Measurements from ENCODE around the gene NUDT14.

NUDT14 gene

DNA sequence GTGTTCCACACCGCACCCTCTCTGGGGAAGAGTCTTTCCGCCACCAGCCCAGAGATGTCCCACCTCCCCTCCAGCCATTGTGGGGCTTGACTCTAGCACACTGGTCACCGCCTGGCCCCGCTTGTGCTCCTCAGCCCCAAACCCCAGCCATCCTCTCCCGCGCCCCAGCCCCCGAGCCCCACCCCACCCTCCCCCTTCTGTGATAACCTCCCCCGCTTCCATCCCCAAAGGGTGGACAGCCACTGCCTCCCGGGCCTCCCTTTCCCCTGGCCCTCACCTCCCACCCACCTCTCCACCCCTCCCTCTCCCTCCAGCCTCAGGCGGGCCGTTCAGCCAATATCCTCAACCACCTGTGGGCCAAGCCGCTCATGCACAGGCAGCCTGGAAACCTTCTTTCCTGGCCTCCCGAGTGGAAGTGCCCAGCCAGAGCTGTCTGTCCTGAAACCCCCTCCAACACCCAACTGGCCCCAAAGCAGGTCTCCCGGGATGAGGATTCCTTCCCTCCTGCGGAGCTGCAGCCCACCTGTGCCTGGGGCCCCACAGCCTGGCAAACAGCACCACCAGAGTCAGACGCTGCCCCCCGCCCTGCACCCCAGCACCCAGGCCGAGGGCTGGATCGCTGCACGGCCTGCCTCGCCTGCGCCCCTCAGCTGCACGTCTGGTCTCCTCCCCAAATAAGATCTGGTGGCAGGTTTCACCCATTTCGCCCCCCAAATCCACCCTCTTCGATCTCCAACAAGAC lies 27.1 kb upstream of the NUDT14 start:
- TF ChIP-seq GATA3 (IDR thresholded peaks at IDR 0.05; ENCODE audit: low read depth, low read length), result no peak
- no peak for TF ChIP-seq GATA2 (IDR thresholded peaks at IDR 0.05; ENCODE audit: low read depth, low read length)

DNA sequence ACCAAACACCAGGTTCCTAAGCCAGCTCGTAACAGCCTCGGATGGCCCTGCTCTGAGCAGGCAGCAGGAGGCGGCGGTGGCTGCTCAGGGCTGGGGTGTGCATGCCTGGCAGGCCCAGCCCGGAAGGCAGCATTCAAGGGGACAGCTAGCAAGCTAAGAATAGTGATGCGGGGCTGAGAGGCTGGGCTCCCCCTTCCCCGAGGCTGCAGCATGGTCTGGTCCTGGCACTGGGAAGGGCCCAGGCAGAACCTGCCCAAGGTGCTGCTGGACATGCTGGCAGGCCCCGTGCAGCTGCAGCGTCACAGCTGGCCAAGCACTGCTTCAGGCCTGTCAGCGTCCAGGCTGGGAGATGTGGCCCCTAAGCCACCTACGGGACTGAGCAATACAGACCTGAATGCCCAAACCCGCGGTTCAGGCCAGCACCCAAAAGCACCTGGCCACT lies 26.4 kb upstream of the NUDT14 start:
- TF ChIP-seq GATA3 (IDR thresholded peaks at IDR 0.05; ENCODE audit: low read depth, low read length), result no peak
- no peak for TF ChIP-seq GATA2 (IDR thresholded peaks at IDR 0.05; ENCODE audit: low read depth, low read length)

DNA sequence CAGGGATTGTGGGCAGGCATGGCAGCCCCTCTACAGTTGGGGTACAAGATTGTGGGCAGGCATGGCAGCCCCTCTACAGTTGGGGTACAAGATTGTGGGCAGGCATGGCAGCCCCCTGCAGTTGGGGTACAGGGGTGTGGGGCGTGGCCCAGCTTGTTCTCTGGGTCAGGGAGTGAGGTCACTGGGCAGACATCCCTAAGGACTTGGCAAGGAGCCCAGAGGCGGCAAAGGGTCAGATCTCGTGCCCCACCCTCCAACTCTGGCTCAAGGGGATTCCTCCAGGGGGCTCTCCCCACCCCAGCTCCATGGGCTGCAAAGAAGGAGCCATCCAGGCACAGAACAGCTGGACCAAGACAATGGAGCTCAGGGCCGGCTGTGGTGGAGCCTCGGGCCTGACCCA lies 25.8 kb upstream of the NUDT14 start:
- TF ChIP-seq GATA3 (IDR thresholded peaks at IDR 0.05; ENCODE audit: low read depth, low read length), result no peak
- TF ChIP-seq GATA2 (IDR thresholded peaks at IDR 0.05; ENCODE audit: low read depth, low read length), result no peak

DNA sequence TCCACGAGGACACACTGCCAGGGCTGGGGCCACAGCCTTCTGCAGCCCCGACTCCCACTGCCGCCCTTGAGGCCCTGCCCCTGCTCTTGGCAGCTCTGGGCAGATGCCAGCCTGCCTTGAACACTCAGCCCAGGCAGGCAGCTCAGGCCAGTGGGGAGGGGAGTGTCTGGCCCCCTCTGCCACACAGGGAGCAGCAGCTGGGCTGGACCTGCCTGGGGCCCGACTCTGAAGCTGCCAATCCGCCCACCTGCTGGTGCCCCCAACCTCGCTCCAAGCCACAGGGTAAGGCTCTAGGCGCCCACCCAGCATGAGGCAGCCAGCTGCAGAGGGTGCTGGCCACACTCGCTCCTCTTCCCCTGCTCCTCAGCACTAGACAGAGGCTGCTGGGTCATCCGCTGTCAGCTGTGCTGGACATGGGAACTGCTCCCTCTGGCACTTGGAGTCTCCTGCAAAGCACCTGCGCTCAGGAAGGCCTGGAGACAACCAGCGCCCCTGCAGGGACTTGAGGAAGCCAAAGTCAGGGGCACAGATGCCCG lies 24.6 kb upstream of the NUDT14 start:
- TF ChIP-seq GATA3 (IDR thresholded peaks at IDR 0.05; ENCODE audit: low read depth, low read length) (no peak), GATA2 (IDR thresholded peaks at IDR 0.05; ENCODE audit: low read depth, low read length) (no peak)

DNA sequence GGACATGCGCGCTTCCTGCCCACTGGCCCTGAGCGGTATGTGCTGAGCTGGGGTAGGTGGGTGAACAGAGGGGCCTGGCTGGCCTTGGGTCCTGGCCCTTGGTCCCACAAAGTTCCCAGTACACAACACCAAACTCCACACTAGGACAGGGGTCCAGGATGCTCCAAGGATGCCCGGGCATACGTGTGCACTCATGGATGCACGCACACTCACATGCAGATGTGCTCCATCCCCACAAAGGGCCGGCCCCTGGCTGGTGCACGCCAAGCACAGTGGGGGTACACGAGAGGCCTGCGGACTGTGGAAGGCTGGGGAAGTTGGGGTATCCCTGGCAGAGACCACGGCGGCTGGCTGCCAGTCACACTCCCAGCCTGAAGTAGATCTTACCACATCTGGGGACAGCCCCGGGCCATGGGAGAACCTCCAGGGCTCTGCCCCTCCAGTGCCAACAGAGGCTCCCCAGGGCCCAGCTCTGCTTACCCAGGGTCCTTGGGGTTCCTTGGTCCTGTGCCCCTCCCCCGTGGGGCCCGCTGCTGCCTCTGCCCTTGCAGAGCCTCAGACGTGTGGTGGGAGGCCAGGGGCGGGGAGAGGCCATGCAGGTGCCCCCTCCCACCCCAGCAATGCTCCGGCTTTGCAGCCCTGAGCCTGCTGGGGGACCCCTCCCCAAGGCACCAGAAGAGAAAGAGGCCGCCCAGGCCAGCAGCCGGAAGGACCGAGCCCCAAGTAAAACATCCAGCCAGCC lies 24.0 kb upstream of the NUDT14 start:
- TF ChIP-seq GATA2 (IDR thresholded peaks at IDR 0.05; ENCODE audit: low read depth, low read length) (no peak), GATA3 (IDR thresholded peaks at IDR 0.05; ENCODE audit: low read depth, low read length) (no peak)

DNA sequence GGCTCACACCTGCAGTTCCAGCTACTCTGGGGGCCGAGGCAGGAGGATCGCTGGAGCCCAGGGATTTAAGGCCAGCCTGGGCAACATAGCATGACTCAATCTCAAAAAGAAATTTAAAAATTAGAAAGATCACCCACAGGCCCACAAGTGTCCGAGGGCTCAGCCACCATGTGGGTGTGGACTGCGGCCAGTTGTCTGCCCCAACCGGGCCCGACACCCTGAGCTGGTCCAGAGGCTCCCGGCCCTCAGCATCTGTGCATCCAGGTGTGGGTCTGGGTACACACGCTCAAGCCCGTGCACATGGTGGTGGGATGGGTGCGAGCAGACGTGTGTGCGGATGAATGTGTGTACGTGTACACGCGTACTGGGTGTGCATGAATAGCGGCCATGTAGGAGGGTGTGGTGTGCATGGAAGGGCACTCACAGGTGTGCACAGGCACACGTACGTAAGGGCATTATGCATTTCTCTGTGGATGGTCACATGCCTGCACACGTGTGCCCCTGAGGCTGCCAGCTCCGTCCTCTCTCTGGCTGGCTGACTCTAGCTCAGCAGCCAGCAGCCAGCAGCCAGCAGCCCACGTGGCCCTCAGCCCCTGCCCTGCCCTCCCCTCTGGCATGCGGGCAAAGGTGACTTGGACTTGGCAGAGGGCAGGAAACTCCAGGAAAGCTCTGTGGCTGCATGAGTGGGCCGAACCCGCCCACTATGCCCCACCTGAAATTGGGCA lies 23.3 kb upstream of the NUDT14 start:
- TF ChIP-seq GATA3 (IDR thresholded peaks at IDR 0.05; ENCODE audit: low read depth, low read length) (no peak), GATA2 (IDR thresholded peaks at IDR 0.05; ENCODE audit: low read depth, low read length) (no peak)

DNA sequence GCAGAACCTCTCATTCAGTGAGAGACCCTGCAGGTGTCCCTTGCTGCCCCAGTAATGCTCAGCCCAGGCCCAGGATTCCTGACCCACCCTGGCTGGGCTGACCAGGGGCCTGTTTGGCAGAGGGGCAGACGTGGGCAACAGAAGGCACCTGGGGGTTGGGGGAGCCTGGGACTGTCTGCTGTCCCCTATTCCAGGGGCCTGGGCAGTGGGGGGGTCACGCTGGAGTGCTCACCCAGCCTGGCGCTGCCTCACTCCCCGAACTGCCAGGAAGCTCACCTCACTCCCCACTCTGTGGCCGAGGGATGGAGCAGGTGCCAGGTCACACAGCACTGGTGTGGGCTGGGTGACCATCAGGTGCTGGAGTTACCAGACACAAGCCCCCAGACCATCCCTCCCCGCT lies 22.6 kb upstream of the NUDT14 start:
- no peak for TF ChIP-seq GATA2 (IDR thresholded peaks at IDR 0.05; ENCODE audit: low read depth, low read length)
- TF ChIP-seq GATA3 (IDR thresholded peaks at IDR 0.05; ENCODE audit: low read depth, low read length), result no peak

DNA sequence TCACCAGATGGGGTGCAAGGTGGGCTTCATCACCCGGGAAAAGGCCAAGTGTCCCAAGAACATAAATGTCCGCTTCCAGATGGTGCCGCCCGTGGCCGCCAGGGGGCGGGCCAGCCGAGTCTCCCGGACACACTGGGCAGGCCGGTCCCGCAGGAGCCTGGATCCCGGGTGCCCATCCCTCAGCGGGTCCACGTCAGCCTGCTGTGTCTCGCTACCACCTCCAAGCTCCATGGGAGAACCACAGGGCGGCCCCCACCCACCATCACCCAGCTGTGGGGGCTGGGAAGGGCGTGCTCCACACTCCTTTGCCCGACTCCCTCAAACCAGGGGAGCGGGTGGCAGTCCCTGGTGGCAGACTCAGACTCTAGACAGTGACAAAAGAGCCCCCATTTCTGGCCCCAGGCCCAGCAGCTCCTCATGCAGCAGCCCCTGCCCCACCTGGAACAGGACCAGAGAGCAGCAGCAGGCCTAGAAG lies 22.0 kb upstream of the NUDT14 start:
- no peak for TF ChIP-seq GATA3 (IDR thresholded peaks at IDR 0.05; ENCODE audit: low read depth, low read length)
- TF ChIP-seq GATA2 (IDR thresholded peaks at IDR 0.05; ENCODE audit: low read depth, low read length), result no peak

DNA sequence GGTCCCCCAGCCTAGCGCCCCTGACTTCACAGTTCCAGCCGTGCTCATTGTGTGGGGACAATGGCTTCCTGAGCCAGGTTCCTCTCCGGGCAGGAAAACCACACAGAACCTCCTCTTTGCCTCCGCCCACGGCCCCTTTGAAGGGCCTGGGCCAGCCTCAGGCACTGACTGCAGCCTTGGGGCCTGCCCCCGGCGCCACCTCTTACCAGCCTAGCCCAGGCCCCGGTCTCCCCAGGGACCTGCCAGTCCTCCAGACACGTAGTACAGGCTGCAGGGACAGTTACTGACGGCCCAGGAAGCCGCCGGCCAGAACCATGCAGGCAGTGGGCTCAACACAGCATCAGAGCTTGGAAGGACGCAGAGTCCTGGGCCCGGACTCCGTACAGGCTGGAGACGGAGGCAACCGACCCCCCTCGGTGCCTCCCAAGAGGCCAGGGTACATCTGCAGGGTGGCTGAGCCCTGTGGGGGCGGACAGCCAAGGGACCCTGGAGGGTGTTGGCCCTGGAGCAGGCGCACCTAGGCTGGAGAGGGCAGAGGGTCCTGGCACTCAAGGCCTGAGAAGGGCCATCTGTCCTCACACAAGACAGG lies 20.9 kb upstream of the NUDT14 start:
- TF ChIP-seq GATA2 (IDR thresholded peaks at IDR 0.05; ENCODE audit: low read depth, low read length) (no peak), GATA3 (IDR thresholded peaks at IDR 0.05; ENCODE audit: low read depth, low read length) (no peak)

DNA sequence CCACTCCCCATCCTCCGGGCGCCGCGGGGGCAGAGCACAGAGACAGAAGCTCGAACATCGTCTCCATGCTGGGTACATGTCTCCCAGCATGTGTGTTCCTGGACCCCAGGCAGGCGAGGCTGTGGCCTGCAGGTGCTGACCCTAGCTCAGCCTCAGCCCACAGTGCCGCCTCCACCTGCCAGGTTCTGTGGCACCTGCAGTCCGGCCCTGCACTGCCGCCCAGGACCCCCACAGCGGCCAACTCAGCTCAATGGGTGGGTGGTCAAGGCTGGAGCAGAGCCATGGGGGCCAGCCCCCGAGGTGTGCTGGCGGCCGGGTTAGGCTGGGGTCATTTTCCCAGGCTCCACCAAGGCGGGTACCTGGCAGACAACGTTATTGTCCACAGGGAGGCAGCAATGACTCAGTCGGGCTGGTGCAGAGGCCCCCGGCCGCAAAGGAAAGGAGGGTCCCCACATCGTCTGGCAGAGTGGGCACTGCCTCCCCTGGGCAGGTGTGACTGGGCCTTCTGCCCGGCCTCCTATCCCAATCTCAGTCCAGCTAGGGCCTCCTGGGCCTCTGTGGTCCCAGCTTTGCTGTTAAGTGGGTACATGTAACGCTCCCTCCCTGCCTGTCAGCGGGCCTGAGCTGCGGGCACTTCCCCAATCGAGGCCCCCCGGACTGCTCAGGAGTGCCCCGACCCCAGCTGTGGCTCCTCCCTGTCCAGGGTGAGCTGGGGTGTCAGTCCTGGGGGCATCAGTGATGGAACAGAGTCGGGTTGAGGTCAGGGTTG lies 20.2 kb upstream of the NUDT14 start:
- no peak for TF ChIP-seq GATA3 (IDR thresholded peaks at IDR 0.05; ENCODE audit: low read depth, low read length)
- no peak for TF ChIP-seq GATA2 (IDR thresholded peaks at IDR 0.05; ENCODE audit: low read depth, low read length)

DNA sequence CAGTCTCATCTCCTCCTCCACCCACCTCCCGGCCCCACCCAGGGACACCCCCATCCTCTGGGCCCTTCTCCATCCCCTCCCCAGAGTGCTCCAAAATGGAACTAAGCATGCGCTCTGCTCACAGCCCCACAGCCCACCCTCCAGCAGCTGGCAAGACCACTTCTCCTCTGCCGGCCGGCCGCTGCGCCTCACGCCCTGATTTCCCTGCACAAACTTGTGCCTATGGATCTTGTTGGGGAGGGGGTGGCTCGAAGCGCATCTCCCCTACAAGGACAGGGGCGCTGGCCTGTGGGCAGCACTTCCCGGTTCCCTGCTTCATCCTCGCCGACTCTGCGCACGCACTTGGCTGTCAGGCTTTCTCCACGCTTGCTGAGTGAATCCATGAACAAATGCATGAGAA lies 19.5 kb upstream of the NUDT14 start:
- TF ChIP-seq GATA3 (IDR thresholded peaks at IDR 0.05; ENCODE audit: low read depth, low read length) (no peak), GATA2 (IDR thresholded peaks at IDR 0.05; ENCODE audit: low read depth, low read length) (no peak)

DNA sequence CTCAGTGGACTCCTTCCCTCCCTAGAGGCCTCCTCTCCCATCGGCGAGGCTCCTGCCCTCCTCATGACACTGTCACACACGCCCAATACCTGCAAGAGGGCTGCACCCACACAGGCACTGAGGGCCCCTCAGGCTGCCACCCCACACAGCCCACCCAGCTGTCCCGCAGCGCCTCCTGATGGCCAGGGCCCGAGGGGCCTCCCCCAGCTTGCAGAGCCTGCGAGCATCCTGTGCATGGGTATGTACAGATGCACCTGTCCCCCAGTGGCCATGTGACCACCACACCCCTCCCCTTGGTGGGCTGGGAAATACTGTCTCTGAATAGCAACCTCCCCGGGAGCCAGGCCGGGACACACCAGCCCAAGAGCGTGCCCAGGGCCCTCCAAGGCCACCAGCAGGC lies 19.0 kb upstream of the NUDT14 start:
- TF ChIP-seq GATA2 (IDR thresholded peaks at IDR 0.05; ENCODE audit: low read depth, low read length), result no peak
- no peak for TF ChIP-seq GATA3 (IDR thresholded peaks at IDR 0.05; ENCODE audit: low read depth, low read length)

DNA sequence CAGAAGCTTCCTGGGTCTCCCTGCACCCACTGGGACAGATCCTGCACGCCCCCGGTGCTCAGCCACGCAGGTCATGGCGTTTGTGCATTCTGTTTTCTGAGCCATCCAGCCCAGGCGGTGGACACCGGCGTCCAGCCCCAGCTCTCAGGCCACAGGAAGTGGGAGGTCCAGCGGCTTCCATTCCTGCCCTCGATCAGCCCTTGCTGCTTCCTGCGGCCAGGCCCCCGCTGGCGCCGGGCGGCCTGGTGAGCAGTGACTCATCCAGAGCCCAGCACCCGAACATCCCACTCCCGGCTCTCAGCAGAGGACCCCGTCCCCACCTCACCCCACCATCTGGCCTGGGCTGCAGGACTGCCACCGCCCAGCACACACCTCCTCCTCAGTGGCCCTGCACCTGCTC lies 18.0 kb upstream of the NUDT14 start:
- TF ChIP-seq GATA3 (IDR thresholded peaks at IDR 0.05; ENCODE audit: low read depth, low read length), result no peak
- TF ChIP-seq GATA2 (IDR thresholded peaks at IDR 0.05; ENCODE audit: low read depth, low read length), result no peak

Data from SH-SY5Y (cell line).